OCI-LY7 (cell line): ENCODE measurements around the gene MRPL57. TPM values are rescaled to one million over a fixed set of nuclear protein-coding genes. Genes with fewer than 3 reads are reported as not detected.
"Not testable (repeated sequence)": the region's sequence is repeated elsewhere in the genome, so short reads cannot be mapped to it uniquely, and the experiment has no call there.

ENCODE experiments used
- BruUV-seq: library from RNA; stranded (reverse); fragments of 400-500 nt; replicated peaks from 2 replicates; lab custom pipeline; 2021; lab: Mats Ljungman, UMichigan
- CTCF ChIA-PET: fragments of 300-600 bp; sonication (Branson Sonifier 250); formaldehyde crosslinking; loops from one replicate; lab custom pipeline; 2022; ENCODE audit warnings: antibody characterized with exemption; ENCODE audit not compliant: unreplicated experiment; lab: Charles Lee
- POLR2A ChIA-PET: fragments of 300-600 bp; sonication (Branson Sonifier 250); formaldehyde crosslinking; loops from one replicate; lab custom pipeline; 2022; ENCODE audit warnings: antibody characterized with exemption; lab: Charles Lee
- DNase-seq: peaks from one replicate; pipeline ENCODE4 v3.0.0-alpha.2; 2015; ENCODE audit warnings: low spot score
- H2AFZ ChIP-seq: fragments of 200-600 bp; sonication (generic), shearing (Covaris generic); 2 replicates; pipeline ENCODE4 v1.6.1; 2014; ENCODE audit warnings: mild to moderate bottlenecking, antibody characterized with exemption, low read length, moderate library complexity
- H3K27ac ChIP-seq: fragments of 200-600 bp; sonication (generic); 2 replicates; pipeline ENCODE4 v1.5.1; 2014; ENCODE audit warnings: mixed run types, low read depth, mild to moderate bottlenecking, moderate library complexity, low read length, inconsistent platforms; ENCODE audit not compliant: poor library complexity, severe bottlenecking
- H3K36me3 ChIP-seq: fragments of 200-600 bp; sonication (generic); 2 replicates; pipeline ENCODE4 v1.6.1; 2014; ENCODE audit warnings: mild to moderate bottlenecking, antibody characterized with exemption, low read length, moderate library complexity, mixed read lengths; ENCODE audit not compliant: insufficient read depth
- H3K4me1 ChIP-seq: fragments of 200-600 bp; sonication (generic); 2 replicates; pipeline ENCODE4 v1.5.1; 2014; ENCODE audit warnings: mild to moderate bottlenecking, low read length; ENCODE audit not compliant: insufficient read depth, poor library complexity, severe bottlenecking
- H3K4me2 ChIP-seq: fragments of 200-600 bp; sonication (generic); 2 replicates; pipeline ENCODE4 v1.6.1; 2014; ENCODE audit warnings: mild to moderate bottlenecking, low read length
- H3K4me3 ChIP-seq: fragments of 200-600 bp; sonication (generic); 2 replicates; pipeline ENCODE4 v1.5.1; 2014; ENCODE audit warnings: mild to moderate bottlenecking, low read depth, low read length; ENCODE audit not compliant: poor library complexity, severe bottlenecking
- H3K79me2 ChIP-seq: fragments of 200-600 bp; sonication (generic); 2 replicates; pipeline ENCODE4 v1.6.1; 2016; ENCODE audit warnings: low read depth, mild to moderate bottlenecking, low read length, moderate library complexity, mixed read lengths; ENCODE audit not compliant: insufficient read depth
- H3K9me2 ChIP-seq: fragments of 200-600 bp; sonication (generic); 2 replicates; pipeline ENCODE4 v1.6.1; 2016; ENCODE audit warnings: mild to moderate bottlenecking, low read length, mixed read lengths; ENCODE audit not compliant: insufficient read depth
- H3K9me3 ChIP-seq: fragments of 200-600 bp; sonication (generic); 2 replicates; pipeline ENCODE4 v1.6.1; 2014; ENCODE audit warnings: mild to moderate bottlenecking, mixed run types, low read length, mixed read lengths
- H4K20me1 ChIP-seq: fragments of 200-600 bp; sonication (generic); 2 replicates; pipeline ENCODE4 v1.6.1; 2014; ENCODE audit warnings: mild to moderate bottlenecking, antibody characterized with exemption, low read length, moderate library complexity, mixed read lengths; ENCODE audit not compliant: insufficient read depth
- EZH2phosphoT487 ChIP-seq: fragments of 200-600 bp; sonication (generic); IDR thresholded peaks from 2 replicates; pipeline ENCODE4 v1.6.1; 2018; ENCODE audit warnings: low read depth, borderline replicate concordance, mild to moderate bottlenecking, mixed run types, antibody characterized with exemption, low read length, moderate library complexity, mixed read lengths
- intact Hi-C: fragments of 100-400 bp; cut with micrococcal nuclease; formaldehyde crosslinking; loops from one replicate; pipeline ENCODE4 v1.10.0; 2022; ENCODE audit not compliant: unreplicated experiment
- total RNA-seq, 2 experiments: library from RNA; depleted of rRNA in 1 of 2; stranded (reverse); fragments of >200 nt in 1 of 2; shearing (Covaris generic) in 1 of 2; gene quantifications; 2 replicates each; pipeline ENCODE4 v1.2.3, GENCODE V29; 2014 to 2022
- TF ChIP-seq, protein P1 (sequence below): fragments of 200-600 bp; sonication (generic); conservative IDR thresholded peaks from 2 replicates; pipeline ENCODE4 v1.5.1; 2014; ENCODE audit warnings: mild to moderate bottlenecking, antibody characterized with exemption, low read length, moderate library complexity, mixed read lengths

Gene MRPL57
- total RNA-seq, 2 experiments from 2014 or later: 26.3 to 52.9 TPM

DNA sequence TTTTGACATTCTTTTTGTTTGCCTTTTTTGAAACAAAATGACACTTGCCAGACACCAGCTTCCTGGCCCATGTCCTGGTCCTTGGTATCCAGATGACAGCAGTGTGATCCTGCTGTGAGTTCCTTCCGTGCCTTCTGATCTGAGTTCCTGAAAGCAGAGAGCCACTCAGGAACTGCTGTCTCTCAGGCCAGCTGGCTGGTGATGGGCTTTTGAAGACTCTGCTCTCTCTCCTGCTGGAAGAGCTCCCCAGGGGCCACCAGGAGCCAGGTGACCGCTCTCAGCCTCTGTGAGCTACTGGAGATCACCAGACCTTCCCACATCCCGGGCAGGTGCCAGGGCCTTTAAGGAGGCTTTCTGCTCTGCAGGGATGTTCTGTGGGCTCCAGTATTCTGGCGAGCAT, 21.9 kb downstream of the MRPL57 start:
- BruUV-seq, intact Hi-C loops, POLR2A ChIA-PET, H3K27ac ChIP-seq, H3K9me2 ChIP-seq, H4K20me1 ChIP-seq, H3K9me3 ChIP-seq, H3K4me2 ChIP-seq, H3K4me1 ChIP-seq, CTCF ChIA-PET, DNase-seq, H3K4me3 ChIP-seq, H2AFZ ChIP-seq, H3K79me2 ChIP-seq, H3K36me3 ChIP-seq: not testable (repeated sequence)

DNA sequence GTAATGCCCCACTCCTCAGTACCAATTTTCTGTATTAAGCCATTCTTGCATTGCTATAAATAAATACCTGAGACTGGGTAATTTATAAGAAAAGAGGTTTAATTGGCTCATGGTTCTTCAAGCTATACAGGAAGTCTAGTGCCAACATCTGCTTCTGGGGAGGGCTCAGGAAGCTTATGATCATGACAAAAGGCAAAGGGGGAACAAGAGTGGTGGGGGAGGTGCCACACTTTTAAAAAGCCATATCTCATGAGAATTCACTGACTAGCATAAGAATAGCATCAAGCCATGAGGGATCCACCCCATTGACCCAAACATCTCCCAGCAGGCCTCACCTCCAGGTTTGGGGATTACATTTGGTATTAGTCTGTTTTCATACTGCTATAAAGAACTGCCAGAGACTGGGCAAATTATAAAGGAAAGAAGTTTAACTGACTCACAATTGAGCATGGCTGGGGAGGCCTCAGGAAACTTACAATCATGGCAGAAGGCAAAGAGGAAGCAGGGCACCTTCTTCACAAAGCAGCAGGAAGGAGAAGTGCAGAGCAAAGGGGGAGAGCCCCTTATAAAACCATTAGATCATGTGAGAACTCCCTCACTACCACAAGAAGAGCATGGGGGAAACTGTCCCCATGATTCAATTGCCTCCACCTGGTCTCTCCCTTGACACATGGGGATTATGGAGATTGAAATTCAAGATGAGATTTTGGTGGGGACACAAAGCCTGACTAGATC, 25.2 kb downstream of the MRPL57 start:
- H3K79me2 ChIP-seq, POLR2A ChIA-PET, H3K36me3 ChIP-seq, H3K4me2 ChIP-seq, H3K27ac ChIP-seq, H3K9me2 ChIP-seq, CTCF ChIA-PET, DNase-seq, H3K9me3 ChIP-seq, intact Hi-C loops, H2AFZ ChIP-seq, H3K4me1 ChIP-seq, H3K4me3 ChIP-seq, H4K20me1 ChIP-seq, BruUV-seq: not testable (repeated sequence)

DNA sequence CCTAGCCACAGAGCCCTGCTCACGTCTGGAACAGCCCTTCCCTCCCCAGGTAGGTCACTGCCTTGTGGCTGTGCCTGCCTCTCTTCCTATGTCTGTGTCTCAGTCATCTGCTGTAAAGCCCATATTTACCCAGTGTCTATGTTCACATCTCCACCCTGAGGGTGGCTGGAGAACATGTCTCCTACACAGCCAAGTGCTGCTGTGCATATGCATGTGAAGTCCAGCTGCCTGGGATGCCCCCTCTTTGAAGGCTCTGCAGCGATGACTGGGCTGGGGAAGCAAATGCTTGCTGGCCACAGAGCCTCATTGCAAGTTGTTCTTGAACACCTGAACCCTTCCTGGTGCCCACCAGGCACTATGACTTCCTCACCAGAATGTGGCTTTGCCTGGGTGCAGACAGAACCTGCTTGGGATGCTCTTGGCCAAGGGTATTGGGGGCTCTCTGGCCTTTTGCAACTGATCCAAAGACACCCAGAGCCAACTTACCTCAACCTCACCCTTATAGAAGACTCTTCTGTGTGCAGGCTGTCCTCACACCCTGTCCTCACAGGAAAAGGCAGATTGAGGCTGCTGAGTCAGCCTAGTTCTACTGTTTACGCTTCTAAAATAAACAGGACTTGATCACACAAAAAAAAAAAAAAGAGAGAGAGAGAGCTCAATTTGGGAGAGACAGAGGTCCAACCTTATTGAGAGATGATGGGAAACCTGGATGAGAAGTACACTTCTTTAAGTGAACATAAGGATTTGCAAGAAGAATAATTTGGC, 26.5 kb downstream of the MRPL57 start:
- no peak overlapping the region for H2AFZ ChIP-seq
- no peaks in the 10 kb centered on the region for H3K36me3 ChIP-seq
- TF ChIP-seq, protein P1, sequence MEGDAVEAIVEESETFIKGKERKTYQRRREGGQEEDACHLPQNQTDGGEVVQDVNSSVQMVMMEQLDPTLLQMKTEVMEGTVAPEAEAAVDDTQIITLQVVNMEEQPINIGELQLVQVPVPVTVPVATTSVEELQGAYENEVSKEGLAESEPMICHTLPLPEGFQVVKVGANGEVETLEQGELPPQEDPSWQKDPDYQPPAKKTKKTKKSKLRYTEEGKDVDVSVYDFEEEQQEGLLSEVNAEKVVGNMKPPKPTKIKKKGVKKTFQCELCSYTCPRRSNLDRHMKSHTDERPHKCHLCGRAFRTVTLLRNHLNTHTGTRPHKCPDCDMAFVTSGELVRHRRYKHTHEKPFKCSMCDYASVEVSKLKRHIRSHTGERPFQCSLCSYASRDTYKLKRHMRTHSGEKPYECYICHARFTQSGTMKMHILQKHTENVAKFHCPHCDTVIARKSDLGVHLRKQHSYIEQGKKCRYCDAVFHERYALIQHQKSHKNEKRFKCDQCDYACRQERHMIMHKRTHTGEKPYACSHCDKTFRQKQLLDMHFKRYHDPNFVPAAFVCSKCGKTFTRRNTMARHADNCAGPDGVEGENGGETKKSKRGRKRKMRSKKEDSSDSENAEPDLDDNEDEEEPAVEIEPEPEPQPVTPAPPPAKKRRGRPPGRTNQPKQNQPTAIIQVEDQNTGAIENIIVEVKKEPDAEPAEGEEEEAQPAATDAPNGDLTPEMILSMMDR: no peak
- no peak for TF ChIP-seq EZH2phosphoT487
- no peak overlapping the region for H3K27ac ChIP-seq
- intact Hi-C loops: no loop called here
- POLR2A ChIA-PET: interaction anchor here (0.6 kb wide), 1 partner anchor 1417 kb away, joined by 4 read pairs; no protein-coding TSS in a partner anchor
- H3K79me2 ChIP-seq: no peaks in the 10 kb centered on the region
- H3K4me3 ChIP-seq: no peak overlapping the region
- no peak for DNase-seq
- no peak overlapping the region for H3K4me2 ChIP-seq
- CTCF ChIA-PET: no interaction called here
- no peaks in the 10 kb centered on the region for H4K20me1 ChIP-seq
- no peaks in the 10 kb centered on the region for H3K4me1 ChIP-seq
- BruUV-seq: no TSS peak
- H3K9me2 ChIP-seq: no peaks in the 10 kb centered on the region
- H3K9me3 ChIP-seq: no peaks in the 10 kb centered on the region
